HepG2 (cell line): ENCODE results near the gene LDLRAD3. TPM values are rescaled to one million over a fixed set of nuclear protein-coding genes. Genes with fewer than 3 reads are reported as not detected.

Experiments used
- ATAC-seq: fragments of 200-7000 bp; cut with Tn5 transposase; 3 replicates; pipeline ENCODE4 v1.9.1; 2020; ENCODE audit warnings: mild to moderate bottlenecking, moderate library complexity
- BruUV-seq: library from RNA; stranded (reverse); fragments of 400-500 nt; replicated peaks from 2 replicates; lab custom pipeline; 2021; lab: Mats Ljungman, UMichigan
- CTCF ChIA-PET: fragments of 300-600 bp; formaldehyde crosslinking; extraction: SDS; loops from one replicate; lab custom pipeline; 2021; ENCODE audit warnings: low total read pairs, inconsistent platforms, low intra/inter-chr PET ratio; lab: Yijun Ruan, JAX
- POLR2A ChIA-PET: fragments of 350-600 bp; sonication (Branson Sonifier 250); formaldehyde crosslinking; loops from one replicate; lab custom pipeline; 2020; ENCODE audit warnings: antibody characterized with exemption, inconsistent platforms; lab: Yijun Ruan, JAX
- DNase-seq: peaks from one replicate; pipeline ENCODE4 v3.0.0-alpha.2; 2015; ENCODE audit warnings: low spot score
- FAIRE-seq: peaks from 3 replicates; lab custom pipeline; 2011; peaks lifted over from hg19 to GRCh38; lab: Jason Lieb, UNC
- H2AFZ ChIP-seq: one replicate; pipeline ENCODE4 v1.6.1; 2011; ENCODE audit warnings: low read length, inconsistent platforms
- H3K27ac ChIP-seq: fragments of 300-600 bp; 3 replicates; pipeline ENCODE4 v1.8.0; 2011; ENCODE audit warnings: mixed run types, mild to moderate bottlenecking, mixed read lengths, low read length, inconsistent platforms; ENCODE audit not compliant: insufficient read depth; ENCODE audit errors: extremely low read length
- H3K27me3 ChIP-seq, 2 experiments: fragments of 200-600 bp in 1 of 2; 2 replicates in 1 of 2; 3 replicates in 1 of 2; pipeline versions ENCODE4 v1.6.0 to v1.8.0; 2011; ENCODE audit warnings: low read length in 2 of 2, mild to moderate bottlenecking in 2 of 2, moderate library complexity in 2 of 2, inconsistent platforms in 1 of 2; ENCODE audit not compliant: insufficient read depth in 2 of 2, control insufficient read depth in 1 of 2
- H3K36me3 ChIP-seq, 2 experiments: fragments of 200-600 bp in 1 of 2; replicated peaks in 1 of 2; 2 replicates in 1 of 2; 3 replicates in 1 of 2; pipeline versions ENCODE4 v1.5.1 to v1.8.0; 2011; ENCODE audit warnings: low read length in 2 of 2, inconsistent platforms in 1 of 2; ENCODE audit not compliant: insufficient read depth in 2 of 2, control insufficient read depth in 1 of 2
- H3K4me1 ChIP-seq: 2 replicates; pipeline ENCODE4 v1.5.1; 2012; ENCODE audit warnings: low read length, inconsistent platforms; ENCODE audit not compliant: insufficient read depth
- H3K4me2 ChIP-seq: 2 replicates; pipeline ENCODE4 v1.6.0; 2011; ENCODE audit warnings: low read depth, low read length, inconsistent platforms
- H3K4me3 ChIP-seq, 3 experiments: fragments of 200-600 bp in 1 of 3; sonication (generic), shearing (Covaris generic) in 1 of 3; replicated peaks in 1 of 3; 2 replicates each; pipeline ENCODE4 v1.5.1; 2011 to 2016; ENCODE audit warnings: low read length in 3 of 3, inconsistent platforms in 2 of 3, low read depth in 2 of 3, mild to moderate bottlenecking in 2 of 3, control low read depth in 1 of 3, mixed read lengths in 1 of 3; ENCODE audit not compliant: insufficient read depth in 1 of 3
- H3K79me2 ChIP-seq: one replicate; pipeline ENCODE4 v1.6.1; 2011; ENCODE audit warnings: low read length, inconsistent platforms; ENCODE audit not compliant: insufficient read depth
- H3K9ac ChIP-seq: 2 replicates; pipeline ENCODE4 v1.6.0; 2011; ENCODE audit warnings: mild to moderate bottlenecking, low read depth, low read length, inconsistent platforms; ENCODE audit not compliant: insufficient read depth
- H3K9me3 ChIP-seq: 2 replicates; pipeline ENCODE4 v1.5.1; 2012; ENCODE audit warnings: mild to moderate bottlenecking, low read length
- H4K20me1 ChIP-seq: 2 replicates; pipeline ENCODE4 v1.6.0; 2011; ENCODE audit warnings: inconsistent platforms, mild to moderate bottlenecking, low read length, moderate library complexity; ENCODE audit not compliant: insufficient read depth
- ASH2L ChIP-seq: fragments of 300-600, 200-600 bp; sonication (generic); IDR thresholded peaks from 2 replicates; pipeline ENCODE4 v1.7.0; 2017; ENCODE audit warnings: low read depth, mild to moderate bottlenecking, moderate library complexity, mixed read lengths, low read length; ENCODE audit not compliant: insufficient read length
- CBX1 ChIP-seq: IDR thresholded peaks from one replicate; pipeline ENCODE4 v1.6.1; 2016; ENCODE audit warnings: antibody characterized with exemption, low read depth
- ETV6 ChIP-seq: sonication (generic); formaldehyde crosslinking; conservative IDR thresholded peaks from 2 replicates; pipeline ENCODE4 v1.4.0; 2020; ENCODE audit warnings: missing genetic modification reagents
- FOXJ3 ChIP-seq: sonication (generic); formaldehyde crosslinking; IDR thresholded peaks from 2 replicates; pipeline ENCODE4 v1.4.0; 2020; ENCODE audit warnings: missing genetic modification reagents, mild to moderate bottlenecking, borderline replicate concordance
- MBD4 ChIP-seq: IDR thresholded peaks from 2 replicates; pipeline ENCODE4 v1.6.1; 2012; ENCODE audit warnings: low read length, inconsistent platforms, borderline replicate concordance
- MIXL1 ChIP-seq: IDR thresholded peaks from 2 replicates; pipeline ENCODE4 v1.6.1; 2016
- NFE2L1 ChIP-seq: sonication (generic); formaldehyde crosslinking; IDR thresholded peaks from 2 replicates; pipeline ENCODE4 v1.4.0; 2020; ENCODE audit warnings: missing genetic modification reagents, mild to moderate bottlenecking, borderline replicate concordance
- SAP130 ChIP-seq: IDR thresholded peaks from 2 replicates; pipeline ENCODE4 v1.6.1; 2016; ENCODE audit warnings: low read depth
- ZNF30 ChIP-seq: sonication (generic); formaldehyde crosslinking; IDR thresholded peaks from 2 replicates; pipeline ENCODE4 v1.5.0; 2020; ENCODE audit warnings: mild to moderate bottlenecking, missing genetic modification reagents
- ZNF607 ChIP-seq: sonication (generic); formaldehyde crosslinking; IDR thresholded peaks from 2 replicates; pipeline ENCODE4 v1.5.1; 2020; ENCODE audit warnings: missing genetic modification reagents, mild to moderate bottlenecking, borderline replicate concordance
- ZNF660 ChIP-seq: sonication (generic); formaldehyde crosslinking; IDR thresholded peaks from 2 replicates; pipeline ENCODE4 v1.5.1; 2020; ENCODE audit warnings: mild to moderate bottlenecking, low read depth, missing genetic modification reagents, borderline replicate concordance
- ZNF678 ChIP-seq: sonication (generic); formaldehyde crosslinking; IDR thresholded peaks from 2 replicates; pipeline ENCODE4 v1.4.0; 2020; ENCODE audit warnings: mild to moderate bottlenecking, missing genetic modification reagents
- WGBS: methylation state at CpG from one replicate; pipeline ENCODE4 v1.1.6; 2017; ENCODE audit warnings: low lambda C conversion rate; 5-methylcytosine and 5-hydroxymethylcytosine counted together
- in situ Hi-C: cut with HindIII; loops from 2 replicates; pipeline ENCODE4 v1.10.0; 2017; ENCODE audit warnings: low pct_unique_long_range_greater_than_20kb; ENCODE audit not compliant: extremely low pct_ligation_motif_present
- intact Hi-C: fragments of 100-400 bp; cut with micrococcal nuclease; formaldehyde crosslinking; loops from one replicate; pipeline ENCODE4 v1.10.0; 2022; ENCODE audit not compliant: unreplicated experiment
- polyA plus RNA-seq, 8 experiments: library from polyadenylated mRNA; depleted of rRNA in 3 of 8; stranded (reverse) in 7 of 8; unstranded in 1 of 8; fragments of >200 nt; fragmentation: Illumina TruSeq in 4 of 8; extraction: Trizol in 4 of 8; gene quantifications; 2 replicates each; pipeline versions ENCODE4 v1.2.1 to v1.2.3, GENCODE V29; 2011 to 2016; ENCODE audit warnings: low read depth in 4 of 8, missing spikeins in 1 of 8, mixed read lengths in 1 of 8; ENCODE audit not compliant: insufficient read depth in 1 of 8
- total RNA-seq, 5 experiments: library from RNA; depleted of rRNA; stranded (reverse); fragments of >200 nt; fragmentation: Illumina TruSeq; extraction: Trizol; gene quantifications; 2 replicates each; pipeline ENCODE4 v1.2.3, GENCODE V29; 2016; ENCODE audit warnings: low read depth in 1 of 5
- TF ChIP-seq, protein P1 (sequence below), 2 experiments: IDR thresholded peaks; 2 replicates each; pipeline ENCODE4 v1.6.1; 2011 to 2012; ENCODE audit warnings: low read length in 2 of 2, borderline replicate concordance in 1 of 2, low read depth in 1 of 2, mild to moderate bottlenecking in 1 of 2, moderate library complexity in 1 of 2
- TF ChIP-seq, protein P2 (sequence below): sonication (generic); formaldehyde crosslinking; IDR thresholded peaks from 2 replicates; pipeline ENCODE4 v1.4.0; 2020; ENCODE audit warnings: missing genetic modification reagents

Gene LDLRAD3
- total and polyA plus RNA-seq, 2 of the 13 experiments (the other 11 are each of a cell fraction or from before 2014, with no cell fraction given), result 0.50 to 0.60 TPM

DNA sequence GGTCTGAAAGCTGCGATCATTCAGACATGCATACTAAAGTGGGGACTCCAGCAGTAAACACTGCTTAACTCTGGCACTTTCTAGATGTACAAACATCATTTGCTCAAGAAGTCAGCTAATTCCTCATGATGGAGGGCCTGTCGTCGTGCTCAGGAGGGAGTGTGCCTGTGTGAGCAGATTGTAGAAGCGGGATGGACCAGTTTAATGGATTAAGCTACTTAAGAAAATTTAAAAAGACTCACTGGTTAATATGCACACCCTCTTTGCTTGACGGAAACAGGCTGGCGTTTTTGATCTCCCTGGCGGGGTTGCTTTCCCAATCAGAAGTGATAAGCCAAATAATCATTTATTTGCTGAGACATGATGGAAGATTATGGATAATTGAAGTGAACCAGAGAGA lies 79.0 kb downstream of the LDLRAD3 start:
- WGBS, result 22% methylated on average over 7 of the region's 7 CpGs
- ATAC-seq, result no peak
- Histone ChIP-seq H4K20me1 (no peaks in the 10 kb centered on the region), H3K9me3 (no peaks in the 10 kb centered on the region), H3K79me2 (no peaks in the 10 kb centered on the region), H3K36me3 (no peaks in the 10 kb centered on the region)
- in situ Hi-C loops, result no loop called here
- intact Hi-C loops, result no loop called here
- CTCF ChIA-PET, result no interaction called here
- no peak for DNase-seq
- no peak for TF ChIP-seq CBX1
- no peak for TF ChIP-seq ETV6
- TF ChIP-seq, all 625 proteins: peak for 0
- BruUV-seq, result no TSS peak
- no peak overlapping the region for H2AFZ ChIP-seq
- H3K4me3 ChIP-seq, result no peak overlapping the region
- no peak overlapping the region for H3K27ac ChIP-seq
- POLR2A ChIA-PET, result no interaction called here
- FAIRE-seq, result no peak
- H3K27me3 ChIP-seq, result peaks cover 1 to 12% of the 10 kb centered on the region in 2 experiments; a peak in 1 of 5 replicates
- H3K4me1 ChIP-seq, result no peaks in the 10 kb centered on the region
- H3K9ac ChIP-seq, result no peak overlapping the region
- no peak overlapping the region for H3K4me2 ChIP-seq

DNA sequence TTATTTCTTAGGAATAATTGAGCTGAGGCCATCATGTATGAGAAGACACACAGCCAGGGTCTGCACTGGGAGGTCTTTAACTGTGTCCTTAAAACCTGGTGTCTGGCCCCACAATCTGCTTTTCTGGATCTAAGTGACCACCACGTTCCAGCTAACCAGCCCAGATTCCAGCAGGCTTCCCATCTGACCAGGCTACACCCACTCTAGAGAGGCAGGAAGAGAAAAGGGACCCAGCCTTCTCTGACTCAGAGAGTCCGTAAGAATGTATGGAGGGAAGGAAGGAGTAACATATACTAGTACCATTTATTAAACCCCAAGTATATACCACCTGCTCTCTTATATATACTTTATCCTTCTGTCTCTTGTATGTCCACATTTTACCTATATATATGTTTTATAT lies 80.1 kb downstream of the LDLRAD3 start:
- ChIA-PET CTCF (no interaction called here), POLR2A (no interaction called here)
- Histone ChIP-seq H3K79me2 (no peaks in the 10 kb centered on the region), H3K9me3 (no peaks in the 10 kb centered on the region), H2AFZ (no peak overlapping the region), H3K36me3 (no peaks in the 10 kb centered on the region), H3K27me3 (peaks cover 1 to 12% of the 10 kb centered on the region in 2 experiments; a peak in 1 of 5 replicates), H3K4me2 (no peak overlapping the region), H3K4me3 (no peak overlapping the region), H4K20me1 (no peaks in the 10 kb centered on the region), H3K9ac (no peak overlapping the region), H3K27ac (no peak overlapping the region), H3K4me1 (no peaks in the 10 kb centered on the region)
- ATAC-seq (no peak), DNase-seq (no peak), FAIRE-seq (no peak)
- in situ Hi-C loops (no loop called here), intact Hi-C loops (no loop called here)
- WGBS, result 0% methylated on average over 2 of the region's 2 CpGs
- BruUV-seq, result no TSS peak
- TF ChIP-seq FOXJ3 (CRISPR knock-in tag) (no peak), ZNF678 (CRISPR knock-in tag) (no peak), ZNF607 (CRISPR knock-in tag) (no peak), MBD4 (no peak), ZNF660 (CRISPR knock-in tag) (no peak), NFE2L1 (no peak), ASH2L (no peak), ZNF30 (no peak), SAP130 (CRISPR knock-in tag) (no peak), MIXL1 (CRISPR knock-in tag) (no peak)
- TF ChIP-seq, protein P1, sequence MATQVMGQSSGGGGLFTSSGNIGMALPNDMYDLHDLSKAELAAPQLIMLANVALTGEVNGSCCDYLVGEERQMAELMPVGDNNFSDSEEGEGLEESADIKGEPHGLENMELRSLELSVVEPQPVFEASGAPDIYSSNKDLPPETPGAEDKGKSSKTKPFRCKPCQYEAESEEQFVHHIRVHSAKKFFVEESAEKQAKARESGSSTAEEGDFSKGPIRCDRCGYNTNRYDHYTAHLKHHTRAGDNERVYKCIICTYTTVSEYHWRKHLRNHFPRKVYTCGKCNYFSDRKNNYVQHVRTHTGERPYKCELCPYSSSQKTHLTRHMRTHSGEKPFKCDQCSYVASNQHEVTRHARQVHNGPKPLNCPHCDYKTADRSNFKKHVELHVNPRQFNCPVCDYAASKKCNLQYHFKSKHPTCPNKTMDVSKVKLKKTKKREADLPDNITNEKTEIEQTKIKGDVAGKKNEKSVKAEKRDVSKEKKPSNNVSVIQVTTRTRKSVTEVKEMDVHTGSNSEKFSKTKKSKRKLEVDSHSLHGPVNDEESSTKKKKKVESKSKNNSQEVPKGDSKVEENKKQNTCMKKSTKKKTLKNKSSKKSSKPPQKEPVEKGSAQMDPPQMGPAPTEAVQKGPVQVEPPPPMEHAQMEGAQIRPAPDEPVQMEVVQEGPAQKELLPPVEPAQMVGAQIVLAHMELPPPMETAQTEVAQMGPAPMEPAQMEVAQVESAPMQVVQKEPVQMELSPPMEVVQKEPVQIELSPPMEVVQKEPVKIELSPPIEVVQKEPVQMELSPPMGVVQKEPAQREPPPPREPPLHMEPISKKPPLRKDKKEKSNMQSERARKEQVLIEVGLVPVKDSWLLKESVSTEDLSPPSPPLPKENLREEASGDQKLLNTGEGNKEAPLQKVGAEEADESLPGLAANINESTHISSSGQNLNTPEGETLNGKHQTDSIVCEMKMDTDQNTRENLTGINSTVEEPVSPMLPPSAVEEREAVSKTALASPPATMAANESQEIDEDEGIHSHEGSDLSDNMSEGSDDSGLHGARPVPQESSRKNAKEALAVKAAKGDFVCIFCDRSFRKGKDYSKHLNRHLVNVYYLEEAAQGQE (IDR thresholded peaks at IDR 0.05; ENCODE audit: borderline replicate concordance in 1 of 2, low read depth in 1 of 2, low read length in 2 of 2), result no peak
- TF ChIP-seq, protein P2, sequence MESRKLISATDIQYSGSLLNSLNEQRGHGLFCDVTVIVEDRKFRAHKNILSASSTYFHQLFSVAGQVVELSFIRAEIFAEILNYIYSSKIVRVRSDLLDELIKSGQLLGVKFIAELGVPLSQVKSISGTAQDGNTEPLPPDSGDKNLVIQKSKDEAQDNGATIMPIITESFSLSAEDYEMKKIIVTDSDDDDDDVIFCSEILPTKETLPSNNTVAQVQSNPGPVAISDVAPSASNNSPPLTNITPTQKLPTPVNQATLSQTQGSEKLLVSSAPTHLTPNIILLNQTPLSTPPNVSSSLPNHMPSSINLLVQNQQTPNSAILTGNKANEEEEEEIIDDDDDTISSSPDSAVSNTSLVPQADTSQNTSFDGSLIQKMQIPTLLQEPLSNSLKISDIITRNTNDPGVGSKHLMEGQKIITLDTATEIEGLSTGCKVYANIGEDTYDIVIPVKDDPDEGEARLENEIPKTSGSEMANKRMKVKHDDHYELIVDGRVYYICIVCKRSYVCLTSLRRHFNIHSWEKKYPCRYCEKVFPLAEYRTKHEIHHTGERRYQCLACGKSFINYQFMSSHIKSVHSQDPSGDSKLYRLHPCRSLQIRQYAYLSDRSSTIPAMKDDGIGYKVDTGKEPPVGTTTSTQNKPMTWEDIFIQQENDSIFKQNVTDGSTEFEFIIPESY (CRISPR knock-in tag), result no peak
